HG03039 (cell line): Measurements from ENCODE around the gene AGAP1.

Experiments used
- ATAC-seq: cut with Tn5 transposase; IDR thresholded peaks from one replicate; pipeline ENCODE4 v1.9.1; 2021; ENCODE audit warnings: mild to moderate bottlenecking, moderate library complexity; ENCODE audit not compliant: unreplicated experiment

Gene AGAP1

GRCh38 chr2:235898766-235899165, 404.9 kb downstream of the AGAP1 start:
- ATAC-seq = no peak

- ATAC-seq = no peak
Observed at GRCh38 chr2:235900631-235901030, 406.8 kb downstream of the AGAP1 start.

- ATAC-seq = no peak
Observed at GRCh38 chr2:235901243-235901642, 407.4 kb downstream of the AGAP1 start.

GRCh38 chr2:235903782-235904584, 410.1 kb downstream of the AGAP1 start:
- ATAC-seq = no peak

- ATAC-seq = no peak
Observed at GRCh38 chr2:235904585-235904931, 410.7 kb downstream of the AGAP1 start.

- ATAC-seq = peak; percentile 76
Observed at GRCh38 chr2:235908826-235909225, 415.0 kb downstream of the AGAP1 start.

GRCh38 chr2:235909358-235909757, 415.5 kb downstream of the AGAP1 start:
- ATAC-seq = no peak

- no peak for ATAC-seq
Observed at GRCh38 chr2:235910067-235910466, 416.2 kb downstream of the AGAP1 start.

GRCh38 chr2:235911125-235911524, 417.3 kb downstream of the AGAP1 start:
- no peak for ATAC-seq

- ATAC-seq = no peak
Observed at GRCh38 chr2:235911633-235912233, 417.9 kb downstream of the AGAP1 start.

- no peak for ATAC-seq
Observed at GRCh38 chr2:235914756-235915155, 420.9 kb downstream of the AGAP1 start.

GRCh38 chr2:235917506-235917905, 423.7 kb downstream of the AGAP1 start:
- ATAC-seq = no peak

- ATAC-seq = no peak
Observed at GRCh38 chr2:235918876-235919275, 425.0 kb downstream of the AGAP1 start.

GRCh38 chr2:235920216-235920865, 426.5 kb downstream of the AGAP1 start:
- ATAC-seq = no peak

GRCh38 chr2:235921508-235922191, 427.8 kb downstream of the AGAP1 start:
- ATAC-seq = no peak

GRCh38 chr2:235922839-235923238, 429.0 kb downstream of the AGAP1 start:
- no peak for ATAC-seq

- no peak for ATAC-seq
Observed at GRCh38 chr2:235923859-235924674, 430.2 kb downstream of the AGAP1 start.

- ATAC-seq = no peak
Observed at GRCh38 chr2:235924675-235925063, 430.8 kb downstream of the AGAP1 start.

- no peak for ATAC-seq
Observed at GRCh38 chr2:235925250-235925919, 431.5 kb downstream of the AGAP1 start.

- ATAC-seq = no peak
Observed at GRCh38 chr2:235926229-235926628, 432.4 kb downstream of the AGAP1 start.
